ENCODE results near the gene AMFR. TPM values are rescaled to one million over a fixed set of nuclear protein-coding genes. Genes with fewer than 3 reads are reported as not detected.

Gene AMFR
- total and polyA plus RNA-seq, 2 of the 13 experiments (the other 11 are each of a cell fraction or from before 2014, with no cell fraction given), result 52.9 to 108 TPM

DNA sequence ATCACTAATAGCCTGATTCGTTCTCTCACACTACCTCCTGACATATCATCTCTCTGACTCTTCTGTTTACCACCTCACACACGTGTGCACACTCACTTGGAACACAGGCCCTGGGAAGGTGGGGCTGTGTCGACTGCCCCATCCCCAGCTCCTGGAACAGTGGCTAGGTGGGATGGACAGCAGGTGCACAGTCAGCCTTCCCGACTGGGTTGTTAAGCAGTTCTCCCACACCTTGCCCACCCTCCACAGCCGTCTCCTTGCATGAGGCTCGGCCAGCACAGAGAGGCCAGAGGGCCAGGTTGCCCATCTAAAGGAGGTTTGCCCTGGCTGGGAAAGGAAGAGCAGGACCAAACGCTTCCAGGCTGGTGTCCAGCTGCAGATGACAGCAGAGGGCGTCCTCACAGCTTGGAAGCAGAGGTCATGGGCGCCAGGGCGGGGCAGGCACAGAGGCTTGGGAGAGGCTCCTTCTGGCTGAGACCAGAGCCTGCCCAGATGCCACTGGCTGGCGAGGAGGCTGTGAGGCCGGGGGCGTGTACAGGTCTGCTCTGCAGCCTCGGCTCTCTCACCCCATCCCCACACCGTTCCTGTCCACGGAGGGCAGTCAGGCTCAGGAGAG, 92.8 kb downstream of the AMFR start (continued):
- TF ChIP-seq ZNF674 (CRISPR knock-in tag; IDR thresholded peaks at IDR 0.05; ENCODE audit: low read depth) (no peak), HNRNPH1 (optimal IDR thresholded peaks at IDR 0.05; ENCODE audit: low read depth, low read length) (no peak), HNRNPL (IDR thresholded peaks at IDR 0.05; ENCODE audit: low read depth, low read length) (no peak), ZNF83 (CRISPR knock-in tag; IDR thresholded peaks at IDR 0.05; ENCODE audit: borderline replicate concordance) (no peak), SCMH1 (CRISPR knock-in tag; IDR thresholded peaks at IDR 0.05; ENCODE audit: borderline replicate concordance) (no peak), ZNF556 (CRISPR knock-in tag; IDR thresholded peaks at IDR 0.05; ENCODE audit: borderline replicate concordance) (no peak; the same call in 1 of the 2 replicates), CBX5 (CRISPR knock-in tag; IDR thresholded peaks at IDR 0.05; ENCODE audit: borderline replicate concordance) (peak; percentile 53; the same call in 1 of the 2 replicates), ZNF501 (CRISPR knock-in tag; IDR thresholded peaks at IDR 0.05) (peak; percentile 67; the same call in 1 of the 2 replicates), ZNF331 (CRISPR knock-in tag; IDR thresholded peaks at IDR 0.05) (no peak), ARNT (IDR thresholded peaks at IDR 0.05) (no peak), NKX3-1 (CRISPR knock-in tag; IDR thresholded peaks at IDR 0.05) (no peak), RFX1 (IDR thresholded peaks at IDR 0.05) (no peak), KAT2B (IDR thresholded peaks at IDR 0.05; ENCODE audit: borderline replicate concordance, low read depth, low read length) (no peak), ZNF460 (CRISPR knock-in tag; IDR thresholded peaks at IDR 0.05; ENCODE audit: borderline replicate concordance) (no peak), ATF7 (IDR thresholded peaks at IDR 0.05) (no peak), ATF7 (CRISPR knock-in tag; IDR thresholded peaks at IDR 0.05) (no peak), EHMT2 (IDR thresholded peaks at IDR 0.05; ENCODE audit: borderline replicate concordance, low read depth, low read length) (no peak), ARHGAP35 (CRISPR knock-in tag; IDR thresholded peaks at IDR 0.05; ENCODE audit: borderline replicate concordance) (no peak), ZNF788 (CRISPR knock-in tag; IDR thresholded peaks at IDR 0.05; ENCODE audit: borderline replicate concordance) (no peak; the same call in 1 of the 2 replicates), ZNF253 (CRISPR knock-in tag; IDR thresholded peaks at IDR 0.05; ENCODE audit: borderline replicate concordance) (no peak)
- TF ChIP-seq, protein P1, sequence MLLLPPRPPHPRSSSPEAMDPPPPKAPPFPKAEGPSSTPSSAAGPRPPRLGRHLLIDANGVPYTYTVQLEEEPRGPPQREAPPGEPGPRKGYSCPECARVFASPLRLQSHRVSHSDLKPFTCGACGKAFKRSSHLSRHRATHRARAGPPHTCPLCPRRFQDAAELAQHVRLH (CRISPR knock-in tag; IDR thresholded peaks at IDR 0.05; ENCODE audit: borderline replicate concordance, low read depth), result peak; percentile 79; the same call in 1 of the 2 replicates
- TF ChIP-seq, protein P2, sequence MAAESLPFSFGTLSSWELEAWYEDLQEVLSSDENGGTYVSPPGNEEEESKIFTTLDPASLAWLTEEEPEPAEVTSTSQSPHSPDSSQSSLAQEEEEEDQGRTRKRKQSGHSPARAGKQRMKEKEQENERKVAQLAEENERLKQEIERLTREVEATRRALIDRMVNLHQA (CRISPR knock-in tag; IDR thresholded peaks at IDR 0.05), result no peak
- TF ChIP-seq, protein P3, sequence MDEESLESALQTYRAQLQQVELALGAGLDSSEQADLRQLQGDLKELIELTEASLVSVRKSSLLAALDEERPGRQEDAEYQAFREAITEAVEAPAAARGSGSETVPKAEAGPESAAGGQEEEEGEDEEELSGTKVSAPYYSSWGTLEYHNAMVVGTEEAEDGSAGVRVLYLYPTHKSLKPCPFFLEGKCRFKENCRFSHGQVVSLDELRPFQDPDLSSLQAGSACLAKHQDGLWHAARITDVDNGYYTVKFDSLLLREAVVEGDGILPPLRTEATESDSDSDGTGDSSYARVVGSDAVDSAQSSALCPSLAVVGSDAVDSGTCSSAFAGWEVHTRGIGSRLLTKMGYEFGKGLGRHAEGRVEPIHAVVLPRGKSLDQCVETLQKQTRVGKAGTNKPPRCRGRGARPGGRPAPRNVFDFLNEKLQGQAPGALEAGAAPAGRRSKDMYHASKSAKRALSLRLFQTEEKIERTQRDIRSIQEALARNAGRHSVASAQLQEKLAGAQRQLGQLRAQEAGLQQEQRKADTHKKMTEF (CRISPR knock-in tag; IDR thresholded peaks at IDR 0.05), result no peak
- TF ChIP-seq, protein P4, sequence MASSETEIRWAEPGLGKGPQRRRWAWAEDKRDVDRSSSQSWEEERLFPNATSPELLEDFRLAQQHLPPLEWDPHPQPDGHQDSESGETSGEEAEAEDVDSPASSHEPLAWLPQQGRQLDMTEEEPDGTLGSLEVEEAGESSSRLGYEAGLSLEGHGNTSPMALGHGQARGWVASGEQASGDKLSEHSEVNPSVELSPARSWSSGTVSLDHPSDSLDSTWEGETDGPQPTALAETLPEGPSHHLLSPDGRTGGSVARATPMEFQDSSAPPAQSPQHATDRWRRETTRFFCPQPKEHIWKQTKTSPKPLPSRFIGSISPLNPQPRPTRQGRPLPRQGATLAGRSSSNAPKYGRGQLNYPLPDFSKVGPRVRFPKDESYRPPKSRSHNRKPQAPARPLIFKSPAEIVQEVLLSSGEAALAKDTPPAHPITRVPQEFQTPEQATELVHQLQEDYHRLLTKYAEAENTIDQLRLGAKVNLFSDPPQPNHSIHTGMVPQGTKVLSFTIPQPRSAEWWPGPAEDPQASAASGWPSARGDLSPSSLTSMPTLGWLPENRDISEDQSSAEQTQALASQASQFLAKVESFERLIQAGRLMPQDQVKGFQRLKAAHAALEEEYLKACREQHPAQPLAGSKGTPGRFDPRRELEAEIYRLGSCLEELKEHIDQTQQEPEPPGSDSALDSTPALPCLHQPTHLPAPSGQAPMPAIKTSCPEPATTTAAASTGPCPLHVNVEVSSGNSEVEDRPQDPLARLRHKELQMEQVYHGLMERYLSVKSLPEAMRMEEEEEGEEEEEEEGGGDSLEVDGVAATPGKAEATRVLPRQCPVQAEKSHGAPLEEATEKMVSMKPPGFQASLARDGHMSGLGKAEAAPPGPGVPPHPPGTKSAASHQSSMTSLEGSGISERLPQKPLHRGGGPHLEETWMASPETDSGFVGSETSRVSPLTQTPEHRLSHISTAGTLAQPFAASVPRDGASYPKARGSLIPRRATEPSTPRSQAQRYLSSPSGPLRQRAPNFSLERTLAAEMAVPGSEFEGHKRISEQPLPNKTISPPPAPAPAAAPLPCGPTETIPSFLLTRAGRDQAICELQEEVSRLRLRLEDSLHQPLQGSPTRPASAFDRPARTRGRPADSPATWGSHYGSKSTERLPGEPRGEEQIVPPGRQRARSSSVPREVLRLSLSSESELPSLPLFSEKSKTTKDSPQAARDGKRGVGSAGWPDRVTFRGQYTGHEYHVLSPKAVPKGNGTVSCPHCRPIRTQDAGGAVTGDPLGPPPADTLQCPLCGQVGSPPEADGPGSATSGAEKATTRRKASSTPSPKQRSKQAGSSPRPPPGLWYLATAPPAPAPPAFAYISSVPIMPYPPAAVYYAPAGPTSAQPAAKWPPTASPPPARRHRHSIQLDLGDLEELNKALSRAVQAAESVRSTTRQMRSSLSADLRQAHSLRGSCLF (CRISPR knock-in tag; IDR thresholded peaks at IDR 0.05; ENCODE audit: borderline replicate concordance), result no peak
- TF ChIP-seq, protein P5, sequence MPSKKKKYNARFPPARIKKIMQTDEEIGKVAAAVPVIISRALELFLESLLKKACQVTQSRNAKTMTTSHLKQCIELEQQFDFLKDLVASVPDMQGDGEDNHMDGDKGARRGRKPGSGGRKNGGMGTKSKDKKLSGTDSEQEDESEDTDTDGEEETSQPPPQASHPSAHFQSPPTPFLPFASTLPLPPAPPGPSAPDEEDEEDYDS (CRISPR knock-in tag; IDR thresholded peaks at IDR 0.05), result no peak; the same call in 1 of the 2 replicates
